Vein endothelial cell (primary cell): ENCODE data around the gene GNB5. TPM values are rescaled to one million over a fixed set of nuclear protein-coding genes. Genes with fewer than 3 reads are reported as not detected.

Experiments
- small RNA-seq: library from RNA; depleted of rRNA; stranded (forward); fragments of <200 nt; gene quantifications from one replicate; pipeline ENCODE3, GENCODE V24; 2012
- total RNA-seq: library from RNA; depleted of rRNA; stranded (reverse); fragments of >200 nt; gene quantifications from 2 replicates; pipeline ENCODE4 v1.2.3, GENCODE V29; 2012

GNB5 gene
- 17.1 and 17.6 TPM in 2 replicates for total RNA-seq

GRCh38 chr15:52191207-52191606 is at the start of gene GNB5:
Gene GNB5 (minus strand): TSS chr15:52191392. CDS start chr15:52184676, 6,716 bp downstream.

Small RNAs within 50 kb of the gene (small RNA-seq; reads per million reads assigned to genes)
- not detected for gene RF00019

Other genes with a start within 250 kb of the GNB5 start
- gene LEO1, start 219.6 kb downstream of the GNB5 start, total RNA-seq: 14.7 and 24.3 TPM in 2 replicates
- 36.6 and 54.3 TPM in 2 replicates for gene MAPK6, start 172.2 kb downstream of the GNB5 start, total RNA-seq
- 0.38 TPM in 1 of 2 replicates, not detected in the other for gene BCL2L10, start 78.6 kb downstream of the GNB5 start, total RNA-seq
- 26.1 and 36.7 TPM in 2 replicates for gene MYO5C, start 104.4 kb upstream of the GNB5 start, total RNA-seq